GOT3 (cell line): Measurements from ENCODE around the gene MRFAP1L1.
"Not testable (repeated sequence)": the region's sequence is repeated elsewhere in the genome, so short reads cannot be mapped to it uniquely, and the experiment has no call there.

Experiments used
- DNase-seq: peaks from one replicate; lab custom pipeline; 2025; ENCODE audit warnings: mixed read lengths; lab: John Stamatoyannopoulos, UW

The MRFAP1L1 gene

DNA sequence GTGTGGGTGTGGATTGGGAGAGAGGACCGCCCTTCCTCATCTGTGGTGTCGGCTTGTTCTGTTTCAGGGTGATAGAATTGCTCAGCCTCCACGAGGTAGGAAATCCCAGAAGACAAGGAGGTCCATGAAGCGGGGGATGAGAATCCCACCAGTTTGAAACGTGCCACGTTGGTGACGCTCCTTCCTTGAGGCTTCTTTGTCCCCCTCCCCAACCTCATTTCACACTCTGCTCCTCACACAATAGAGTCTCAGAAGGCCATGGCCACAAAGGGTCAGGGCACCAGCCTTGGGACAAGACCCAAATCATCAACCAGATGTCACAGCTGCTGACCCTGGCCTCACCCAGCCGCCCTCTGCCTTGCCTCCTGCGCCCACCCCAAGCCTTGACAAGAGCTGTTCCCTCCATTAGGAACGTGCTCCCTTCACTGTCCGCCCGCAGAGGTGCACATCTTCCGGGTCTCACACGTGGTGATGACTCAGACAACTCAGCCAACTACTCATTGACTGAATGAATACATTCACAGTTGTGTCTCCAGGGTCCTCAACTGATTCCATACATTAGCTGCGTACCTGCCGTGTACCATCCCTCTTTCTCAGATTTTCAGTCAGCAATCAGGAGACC lies 24.6 kb upstream of the MRFAP1L1 start:
- no peak for DNase-seq

DNA sequence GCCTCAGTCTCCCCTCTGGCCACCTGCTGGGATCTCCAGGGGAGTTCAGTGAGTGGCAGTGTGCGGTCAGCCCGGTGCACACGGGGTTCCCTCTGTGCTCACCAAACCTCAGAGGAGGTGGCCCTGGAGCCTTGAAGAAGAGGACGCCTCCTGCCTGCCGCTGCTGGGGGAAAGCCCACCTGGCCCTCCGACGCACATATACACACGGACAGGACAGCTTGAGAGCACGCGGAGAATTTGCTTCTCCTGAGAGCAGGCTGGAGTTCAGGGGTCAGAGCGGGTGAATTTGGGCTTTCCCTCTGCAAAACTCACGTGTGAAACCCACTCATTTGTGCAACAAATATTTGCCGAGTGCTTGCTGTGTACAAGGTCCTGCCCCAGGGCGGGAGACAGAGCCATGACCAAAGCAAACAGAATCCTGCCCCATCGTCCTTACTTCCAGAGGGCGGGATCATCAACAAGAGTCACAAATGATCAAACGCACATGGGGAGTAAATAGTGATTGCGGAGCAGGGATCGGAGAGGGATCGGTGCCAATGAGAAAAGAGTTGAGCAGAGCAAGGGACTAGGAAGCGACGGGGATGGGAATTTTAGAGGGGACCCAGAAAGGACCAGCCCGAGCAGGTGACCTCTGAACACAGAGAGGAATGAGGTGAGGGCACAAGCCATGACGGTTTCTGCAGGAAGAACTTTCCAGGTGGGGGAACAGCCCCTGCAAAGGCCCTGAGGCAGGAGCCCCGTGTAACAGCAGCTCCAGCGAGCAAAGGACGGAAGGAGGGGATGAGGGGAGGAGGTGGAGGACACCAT lies 23.9 kb upstream of the MRFAP1L1 start:
- no peak for DNase-seq

DNA sequence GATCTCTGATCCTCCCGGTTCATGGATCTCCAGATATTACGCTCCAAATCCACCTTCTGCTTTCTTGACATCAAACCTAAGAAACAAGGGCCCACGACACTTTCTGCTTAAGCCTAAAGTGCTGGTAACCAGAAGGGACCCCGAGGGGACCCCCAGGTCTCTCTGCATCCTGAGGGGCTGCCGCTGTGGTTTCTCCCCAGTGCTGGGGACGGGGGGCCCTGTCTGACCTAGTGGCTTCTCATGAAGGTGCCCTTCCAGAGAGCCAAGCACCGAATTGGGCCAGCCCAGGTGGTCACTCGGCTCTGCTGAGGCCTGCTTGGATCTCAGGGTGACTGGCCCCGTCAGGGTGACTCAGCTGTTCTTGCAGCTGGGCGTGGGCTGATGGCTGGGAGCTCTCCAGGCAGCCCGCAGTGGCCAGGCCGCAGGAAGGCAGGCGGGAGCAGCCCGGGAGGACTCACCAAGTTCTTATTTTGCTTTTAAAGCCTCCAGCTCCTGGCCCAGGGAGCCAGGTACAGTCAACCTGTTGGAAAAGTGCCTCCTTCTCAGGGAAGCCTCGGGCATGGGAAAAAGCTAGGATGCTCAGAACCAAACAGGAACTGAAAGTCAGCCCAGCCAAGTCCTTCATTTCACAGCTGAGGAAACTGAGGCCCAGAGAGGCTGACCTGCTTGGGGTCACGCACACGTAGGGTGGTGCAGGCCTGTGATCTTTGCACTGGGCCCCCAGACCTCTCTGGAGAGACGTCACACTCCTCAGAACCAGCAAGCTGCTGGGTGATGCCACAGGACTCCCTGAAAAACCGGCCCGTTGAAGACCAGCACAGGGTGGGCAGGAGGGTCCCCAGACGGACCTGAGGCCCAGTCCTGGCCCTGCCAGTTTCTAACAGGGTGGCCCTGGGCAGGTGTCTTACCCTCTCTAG lies 23.0 kb upstream of the MRFAP1L1 start:
- DNase-seq: peak; percentile 24

DNA sequence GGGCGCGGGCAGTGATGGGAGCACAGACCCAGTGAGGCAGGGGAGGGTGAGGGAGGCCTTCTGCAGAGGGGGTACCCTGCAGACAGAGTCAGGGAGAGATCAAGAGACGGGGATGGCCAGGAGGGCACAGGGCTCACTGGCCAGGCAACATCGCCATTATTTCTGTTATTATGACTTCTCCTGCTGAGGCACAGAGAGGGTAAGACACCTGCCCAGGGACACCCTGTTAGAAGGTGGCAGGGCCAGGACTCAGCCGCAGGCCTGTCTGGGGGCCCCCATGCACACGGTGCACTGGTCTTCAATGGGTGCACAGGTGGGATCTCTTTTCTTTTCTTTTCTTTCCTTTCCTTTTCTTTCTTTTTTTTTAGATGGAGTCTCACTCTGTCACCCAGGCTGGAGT lies 22.1 kb upstream of the MRFAP1L1 start:
- no peak for DNase-seq

DNA sequence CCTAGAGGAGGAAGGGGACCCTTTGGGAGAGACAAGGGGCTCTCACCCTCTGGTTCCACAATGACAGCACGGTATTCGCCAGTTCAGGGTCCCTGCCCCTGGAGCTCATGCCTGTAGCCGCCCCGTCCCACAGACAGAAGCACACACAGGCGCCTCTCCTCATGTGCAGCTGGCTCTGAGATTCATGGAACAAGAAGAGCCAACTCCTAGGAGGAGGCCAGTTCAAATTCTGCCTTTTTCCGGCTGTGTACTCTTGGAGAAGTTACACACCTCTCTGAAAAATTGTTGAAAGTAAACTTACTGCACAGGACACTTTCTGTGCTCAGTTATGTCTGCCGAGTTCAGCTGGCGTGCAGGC lies 21.6 kb upstream of the MRFAP1L1 start:
- DNase-seq: no peak

DNA sequence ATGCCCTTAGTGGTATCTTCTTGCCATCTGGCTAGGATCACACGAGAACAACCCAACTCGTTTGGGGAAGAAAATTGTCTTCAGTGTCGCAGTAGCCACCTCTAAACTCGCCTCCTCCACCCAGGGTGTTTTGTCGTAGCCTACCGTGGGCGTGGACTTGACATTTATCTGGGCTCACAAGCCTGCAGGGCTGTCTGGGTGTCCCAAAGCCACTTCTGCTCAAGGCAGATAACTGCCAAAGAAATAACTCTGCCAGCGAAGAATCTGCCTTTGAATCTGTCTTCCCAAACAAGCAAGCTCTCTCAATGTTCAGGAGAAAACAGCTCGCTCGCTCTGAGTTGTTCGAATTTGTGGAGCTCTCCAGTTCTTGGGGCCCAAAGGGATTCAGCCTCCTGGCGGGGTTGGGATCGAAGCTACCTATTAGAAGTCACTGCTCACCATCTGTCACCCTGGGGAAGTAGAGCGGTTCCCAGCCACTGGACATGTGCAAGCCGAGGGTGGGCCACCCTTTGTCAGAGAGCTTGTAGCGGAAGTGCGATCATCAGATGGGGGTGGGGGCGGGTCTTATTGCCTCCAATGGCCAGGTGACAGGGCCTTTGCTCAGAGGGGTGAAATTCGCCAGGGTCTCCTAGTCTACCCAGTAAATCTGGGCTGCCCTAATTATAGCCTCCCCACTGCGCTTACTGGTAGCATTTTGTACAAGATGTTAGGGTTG lies 21.1 kb upstream of the MRFAP1L1 start:
- DNase-seq: no peak

DNA sequence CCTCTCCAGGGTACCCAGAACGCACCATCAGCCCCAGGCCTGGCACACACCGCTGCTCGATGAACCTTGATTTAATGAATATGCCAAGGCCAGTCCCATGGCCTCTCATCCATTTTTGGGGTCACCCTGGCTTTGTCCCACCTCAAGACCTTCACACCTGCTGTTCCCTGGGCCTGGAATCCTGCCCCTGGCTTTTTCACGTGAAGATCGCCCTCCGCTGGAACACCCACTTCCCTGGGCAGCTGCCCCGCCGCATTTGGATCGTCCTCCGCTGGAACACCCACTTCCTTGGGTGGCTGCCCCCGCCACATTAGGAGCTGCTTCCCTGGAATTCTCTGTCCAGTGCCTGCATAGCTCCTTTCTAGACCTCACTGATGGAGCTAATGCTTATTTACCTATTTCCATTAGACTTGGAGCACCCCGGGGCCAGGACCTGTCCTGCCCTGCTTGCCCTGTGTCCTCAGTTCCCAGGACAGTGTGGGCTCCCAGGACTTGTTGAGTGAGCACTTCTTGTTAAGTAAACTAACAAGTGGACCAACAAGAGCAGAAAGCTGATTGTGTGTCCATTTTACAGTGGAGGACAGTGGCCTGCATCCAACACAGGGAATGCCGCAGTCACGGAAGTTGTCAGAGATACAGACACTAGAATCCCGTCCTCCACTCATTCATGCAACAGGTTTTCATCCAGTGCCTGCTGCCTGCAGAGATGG lies 18.8 kb upstream of the MRFAP1L1 start:
- DNase-seq: no peak

DNA sequence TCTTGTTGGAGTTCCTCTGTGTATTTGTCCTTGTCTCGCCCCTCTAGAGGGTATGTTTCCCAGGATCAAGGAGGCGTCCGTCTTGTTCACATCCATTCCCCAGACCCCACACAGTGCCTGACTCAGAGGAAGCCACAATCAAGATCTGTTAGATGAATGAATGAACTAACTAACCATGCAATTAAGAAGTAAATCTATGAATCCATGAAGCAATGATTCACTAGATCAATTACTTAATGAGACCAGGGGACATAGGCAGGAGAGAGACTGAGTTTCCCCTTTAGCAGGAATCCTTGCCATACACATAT lies 18.2 kb upstream of the MRFAP1L1 start:
- DNase-seq: no peak

DNA sequence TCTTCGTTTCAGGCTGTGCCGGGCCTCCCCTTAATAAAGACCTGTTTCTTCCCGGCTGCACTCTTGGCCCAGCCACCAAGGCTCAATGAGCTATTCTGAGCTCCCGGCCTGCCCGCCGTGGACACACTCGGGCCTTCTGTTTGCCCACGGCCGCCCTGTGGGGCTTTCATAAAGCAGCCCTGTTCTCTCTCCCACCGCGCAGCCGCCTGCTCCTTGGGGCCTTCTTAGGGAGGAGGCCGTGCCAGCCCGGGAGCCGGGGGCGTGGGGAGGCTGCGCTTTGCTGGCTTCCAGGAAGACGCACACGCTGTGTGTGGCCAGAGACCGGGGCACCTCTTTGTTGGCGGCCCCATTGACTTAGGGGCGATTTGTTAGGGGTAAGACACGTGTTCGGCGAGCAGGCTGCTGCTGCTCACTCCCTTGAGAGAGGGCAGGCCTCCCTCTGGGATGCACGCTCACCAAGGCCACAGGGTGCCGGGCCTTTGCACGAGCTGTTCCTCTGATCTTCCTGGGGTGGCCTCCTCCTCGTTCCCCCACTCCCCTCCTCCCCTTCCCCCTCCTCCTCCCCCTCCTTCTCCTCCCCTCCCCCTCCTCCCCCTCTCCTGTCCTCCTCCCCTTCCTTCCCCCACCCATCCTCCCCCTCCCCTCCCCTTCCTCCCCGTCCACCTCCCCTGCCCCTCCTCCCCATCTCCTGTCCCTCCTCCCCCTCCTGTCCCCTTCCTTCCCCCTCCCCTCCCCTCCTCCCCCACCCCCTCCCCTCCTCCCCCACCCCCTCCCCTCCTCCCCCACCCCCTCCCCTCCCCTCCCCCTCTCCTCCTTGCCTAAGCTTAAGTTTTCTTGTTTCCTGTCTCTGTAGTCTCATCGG lies 17.6 kb upstream of the MRFAP1L1 start:
- DNase-seq: no peak

DNA sequence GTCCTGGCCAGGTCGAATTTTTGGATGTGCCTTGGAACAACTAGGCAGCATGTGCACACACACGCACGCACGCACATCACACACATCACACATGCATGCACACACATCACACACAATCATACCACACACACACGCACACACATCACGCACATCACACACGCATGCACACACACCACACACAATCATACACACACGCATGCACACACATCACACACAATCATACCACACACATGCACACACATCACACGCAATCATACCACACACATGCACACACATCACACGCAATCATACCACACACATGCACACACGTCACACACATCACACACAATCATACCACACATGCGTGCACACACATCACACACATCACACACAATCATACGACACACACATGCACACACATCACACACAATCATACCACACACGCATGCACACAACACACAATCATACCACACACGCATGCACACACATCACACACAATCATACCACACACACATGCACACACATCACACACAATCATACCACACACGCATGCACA lies 15.8 kb upstream of the MRFAP1L1 start:
- not testable (repeated sequence) for DNase-seq

DNA sequence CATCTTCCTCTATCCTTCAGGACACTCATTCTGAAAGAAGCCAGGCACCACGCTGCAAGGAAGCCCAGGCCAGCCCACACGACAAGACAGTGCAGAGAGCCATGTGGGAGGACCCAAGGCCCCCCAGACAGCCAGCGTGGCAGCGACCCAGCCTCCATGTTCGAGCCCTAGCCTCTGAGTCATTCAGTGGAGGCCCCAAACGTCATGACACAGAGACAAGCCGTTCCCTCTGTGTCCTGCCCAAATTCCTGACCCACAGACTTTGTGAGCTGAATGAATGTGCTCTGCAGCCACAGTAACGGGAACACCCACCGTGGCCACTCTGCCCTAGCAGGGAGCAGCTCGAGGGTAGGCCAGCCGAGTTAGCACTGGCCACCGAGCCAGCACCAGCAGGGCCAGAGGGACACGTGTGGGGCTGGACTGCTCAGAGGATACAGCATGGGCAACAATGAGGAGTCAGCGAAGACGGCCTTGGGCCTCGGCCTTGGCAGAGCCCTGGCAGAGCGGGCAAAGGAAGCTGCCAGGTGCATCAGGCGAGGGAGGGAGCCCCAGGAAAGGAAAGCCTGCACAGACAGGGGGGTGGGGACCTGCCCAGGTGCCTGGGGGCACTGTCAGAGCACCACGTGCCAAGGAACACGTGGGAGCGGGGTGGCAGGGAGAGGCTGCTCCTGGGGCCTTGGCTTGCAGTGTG lies 14.9 kb upstream of the MRFAP1L1 start:
- DNase-seq: no peak

DNA sequence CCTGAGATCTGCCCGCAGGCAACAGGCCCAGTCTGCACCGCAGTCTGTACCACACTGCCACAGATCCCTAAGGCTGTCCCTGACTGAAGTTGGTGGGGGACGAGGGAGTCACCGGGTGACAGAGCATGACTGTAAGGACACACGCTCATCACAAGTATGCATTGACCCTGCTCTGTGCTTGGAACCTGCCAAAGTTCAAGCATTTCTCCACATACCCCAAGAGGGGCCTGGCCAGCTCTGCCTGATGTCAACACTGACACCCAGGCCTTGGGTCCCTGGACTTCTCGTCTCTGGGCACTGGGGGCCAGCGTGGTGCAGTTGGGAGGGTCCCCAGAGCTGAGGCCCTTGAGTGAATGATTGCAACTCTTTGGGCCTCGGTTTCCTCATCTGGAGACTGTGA lies 14.2 kb upstream of the MRFAP1L1 start:
- DNase-seq: no peak

DNA sequence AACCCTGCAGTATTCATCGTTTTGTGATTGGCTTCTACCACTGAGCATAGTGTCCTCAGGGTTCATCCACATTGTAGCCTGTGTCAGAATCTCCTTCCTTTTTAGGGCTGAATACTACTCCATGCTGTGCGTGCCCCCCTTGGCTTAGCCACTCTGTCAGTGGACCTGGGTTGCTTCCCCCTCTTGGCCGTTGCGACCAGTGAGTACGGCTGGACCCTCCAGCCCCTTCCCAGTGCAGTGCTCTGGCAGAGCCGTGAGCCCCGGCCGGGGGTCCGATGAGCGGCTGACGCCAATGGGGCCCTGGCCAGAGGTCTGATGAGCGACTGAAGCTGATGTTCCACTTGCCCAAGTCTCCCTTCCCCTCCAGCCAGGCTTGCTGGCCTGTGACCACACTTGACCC lies 13.2 kb upstream of the MRFAP1L1 start:
- DNase-seq: no peak

DNA sequence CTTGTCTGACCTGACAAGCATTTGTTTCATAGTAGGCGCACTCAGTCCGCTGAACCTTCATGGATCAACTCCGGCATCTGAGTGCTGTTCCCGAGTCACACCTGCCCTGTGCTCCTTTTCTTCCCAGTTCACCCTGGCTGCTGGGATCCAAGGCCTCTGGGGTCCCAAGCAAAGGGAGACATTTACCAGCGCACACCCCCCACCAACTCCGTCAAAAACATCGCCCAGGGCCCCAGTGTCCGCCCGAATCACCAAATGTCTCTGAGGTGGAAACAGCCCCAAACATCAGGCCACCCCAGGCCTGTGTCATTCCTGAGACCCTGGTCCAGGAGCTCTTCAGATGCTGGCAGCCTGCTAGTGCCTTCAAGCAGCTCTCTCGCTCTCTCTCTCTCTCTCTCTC lies 11.5 kb upstream of the MRFAP1L1 start:
- DNase-seq: no peak

DNA sequence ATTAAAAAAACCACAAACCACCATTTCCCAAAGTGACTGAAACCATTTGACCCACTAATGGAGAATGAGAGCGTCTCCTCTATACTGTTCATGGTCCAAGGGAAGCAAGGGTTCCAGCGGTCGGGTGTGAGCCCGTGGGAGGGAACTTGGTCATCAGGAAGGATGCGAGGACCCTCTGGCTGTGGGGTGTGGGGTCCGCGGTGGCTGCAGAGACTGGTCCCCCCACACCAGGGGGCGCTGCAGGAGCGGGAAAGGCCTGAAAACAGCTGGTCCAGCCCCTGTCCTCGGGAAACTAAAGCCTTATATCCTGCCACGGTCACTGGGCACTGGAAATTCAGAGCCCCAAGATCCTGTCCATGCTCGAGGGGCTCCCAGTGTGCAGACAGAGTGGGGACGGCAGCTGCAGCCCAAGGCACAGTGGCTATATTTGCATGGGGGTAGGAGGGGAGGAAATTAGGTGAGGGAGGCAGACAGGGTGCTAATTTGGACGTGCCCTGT lies 10.6 kb upstream of the MRFAP1L1 start:
- DNase-seq: peak; percentile 18

DNA sequence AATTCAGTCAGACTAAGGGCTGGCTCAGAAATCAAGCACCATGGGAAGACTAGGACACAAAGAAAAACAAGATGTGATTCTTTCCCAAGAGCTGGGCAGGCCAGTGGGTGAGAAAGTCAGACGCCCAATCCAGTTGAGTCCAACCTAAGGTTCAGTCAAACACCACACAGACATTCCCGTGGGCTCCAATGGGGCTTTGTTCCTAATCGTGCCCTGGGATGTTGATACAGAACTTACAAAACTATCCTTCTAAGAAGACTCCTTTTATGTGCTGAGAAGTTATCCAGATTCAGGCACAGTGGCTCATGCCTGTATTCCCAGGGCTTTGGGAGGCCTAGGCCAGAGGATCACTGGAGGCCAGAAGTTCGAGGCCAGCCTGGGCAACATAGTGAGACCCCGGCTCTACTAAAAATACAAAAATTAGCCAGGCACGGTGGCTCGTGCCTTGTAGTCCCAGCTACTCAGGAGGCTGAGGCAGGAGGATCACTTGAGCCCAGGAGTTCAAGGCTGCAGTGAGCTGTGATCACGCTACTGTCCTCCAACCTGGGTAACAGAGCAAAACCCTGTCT lies 10.0 kb upstream of the MRFAP1L1 start:
- DNase-seq: no peak

DNA sequence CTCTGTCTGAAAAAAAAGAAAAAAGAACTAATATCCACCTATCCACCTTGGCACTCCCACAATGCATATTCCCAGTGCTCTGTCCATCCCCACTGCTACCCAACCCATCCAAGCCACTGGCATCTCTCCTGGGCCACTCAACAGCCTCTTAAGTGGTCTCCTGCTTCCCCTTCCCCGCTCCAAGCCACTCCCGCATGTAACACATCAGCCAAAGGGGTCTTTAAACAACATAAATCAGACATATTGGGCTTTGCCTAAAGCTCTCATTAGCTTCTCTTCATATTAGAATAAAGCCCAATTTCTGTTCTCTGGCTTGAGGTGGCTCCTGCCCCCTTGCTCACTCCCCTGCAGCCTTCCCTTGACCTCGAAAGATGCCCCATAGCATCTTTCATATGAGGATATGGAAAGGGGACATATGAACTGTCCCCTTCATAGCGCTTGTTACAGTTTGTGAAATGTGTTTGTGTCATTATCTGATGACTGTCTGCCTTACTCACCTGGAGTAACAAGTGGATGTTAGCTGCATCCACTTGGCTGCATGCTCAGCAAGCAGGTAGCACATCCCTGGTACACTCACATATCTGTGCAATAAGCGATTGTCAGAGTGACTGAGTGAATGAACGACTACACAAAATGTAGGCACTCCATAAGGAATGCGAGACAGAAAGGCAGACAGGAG lies 9.4 kb upstream of the MRFAP1L1 start:
- no peak for DNase-seq

DNA sequence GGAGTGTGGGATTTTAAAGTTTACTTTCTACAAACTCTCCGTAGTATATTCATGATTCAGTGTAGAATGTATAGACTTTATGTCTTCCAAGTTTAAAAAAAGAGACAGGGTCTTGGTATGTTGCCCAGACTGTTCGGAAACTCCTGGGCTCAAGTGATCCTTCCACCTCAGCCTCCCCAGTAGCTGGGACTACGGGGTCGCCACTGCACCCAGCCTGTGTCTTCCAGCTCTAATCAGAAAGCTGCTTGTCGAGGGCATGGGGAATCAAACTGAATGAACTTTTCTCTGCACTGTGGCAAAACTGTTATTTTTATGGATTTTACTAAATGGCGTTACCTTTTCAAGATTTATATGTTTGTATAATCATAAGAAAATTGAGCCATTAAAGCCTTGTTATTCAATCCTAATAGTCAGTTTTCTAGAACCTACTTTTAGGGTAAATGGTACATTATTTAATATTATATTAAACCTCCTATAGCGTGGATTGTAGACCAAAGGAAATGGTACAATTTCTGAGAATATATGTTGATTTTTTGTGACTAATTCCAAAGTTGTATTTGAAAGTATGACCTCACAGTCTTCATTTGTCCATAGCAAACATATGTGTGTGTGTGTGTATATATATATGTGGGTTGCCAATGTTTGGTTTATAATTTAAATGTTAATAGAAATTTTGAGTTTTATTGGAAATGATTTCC lies 7.4 kb upstream of the MRFAP1L1 start:
- DNase-seq: no peak
